H1 (cell line): ENCODE data around the gene BAX. TPM values are rescaled to one million over a fixed set of nuclear protein-coding genes. Genes with fewer than 3 reads are reported as not detected.

Source experiments
- CTCF ChIA-PET: fragments of 300-600 bp; sonication (Branson Sonifier 250); formaldehyde crosslinking; loops from one replicate; lab custom pipeline; 2021; ENCODE audit not compliant: partially characterized antibody; lab: Charles Lee
- POLR2A ChIA-PET: fragments of 300-600 bp; sonication (Branson Sonifier 250); formaldehyde crosslinking; loops from one replicate; lab custom pipeline; 2021; ENCODE audit warnings: inconsistent platforms; ENCODE audit not compliant: partially characterized antibody; lab: Charles Lee
- DNase-seq, 2 experiments: peaks; one replicate each; pipeline versions ENCODE4 v3.0.0 to v3.0.0-alpha.2; 2010 to 2022; ENCODE audit warnings: low spot score in 2 of 2, low read depth in 1 of 2, mixed read lengths in 1 of 2
- FAIRE-seq: peaks from 2 replicates; lab custom pipeline; 2011; peaks lifted over from hg19 to GRCh38; lab: Jason Lieb, UNC
- H2AFZ ChIP-seq: 2 replicates; pipeline ENCODE4 v1.8.1; 2012; ENCODE audit warnings: low read length, inconsistent platforms
- H2AK5ac ChIP-seq: 2 replicates; pipeline ENCODE4 v1.6.1; 2013; ENCODE audit warnings: low read depth, low read length
- H2BK120ac ChIP-seq: replicated peaks from 2 replicates; pipeline ENCODE3; 2013; ENCODE audit warnings: low read depth, low read length, inconsistent platforms
- H2BK12ac ChIP-seq: 2 replicates; pipeline ENCODE4 v1.6.1; 2013; ENCODE audit warnings: low read depth, low read length
- H2BK15ac ChIP-seq: 2 replicates; pipeline ENCODE4 v1.6.1; 2013; ENCODE audit warnings: low read length
- H2BK20ac ChIP-seq: 2 replicates; pipeline ENCODE4 v1.6.1; 2013; ENCODE audit warnings: low read length
- H2BK5ac ChIP-seq: 2 replicates; pipeline ENCODE4 v1.6.1; 2013; ENCODE audit warnings: low read depth, low read length
- H3K14ac ChIP-seq: 2 replicates; pipeline ENCODE4 v1.6.1; 2013; ENCODE audit warnings: inconsistent platforms; ENCODE audit not compliant: insufficient read length
- H3K18ac ChIP-seq: 2 replicates; pipeline ENCODE4 v1.6.1; 2013; ENCODE audit warnings: low read length; ENCODE audit errors: extremely low read depth
- H3K23ac ChIP-seq: 2 replicates; pipeline ENCODE4 v1.6.1; 2013; ENCODE audit warnings: inconsistent platforms; ENCODE audit not compliant: insufficient read length
- H3K23me2 ChIP-seq: 2 replicates; pipeline ENCODE4 v1.6.1; 2013; ENCODE audit warnings: low read depth, low read length
- H3K27ac ChIP-seq: 2 replicates; pipeline ENCODE4 v1.6.1; 2011; ENCODE audit warnings: low read depth, low read length, inconsistent platforms
- H3K27me3 ChIP-seq, 4 experiments: replicated peaks in 1 of 4; 1 replicate in 1 of 4; 2 replicates in 3 of 4; pipeline versions ENCODE4 v1.6.1 to v1.8.1; 2011 to 2013; ENCODE audit warnings: low read length in 3 of 4, mild to moderate bottlenecking in 3 of 4, inconsistent platforms in 2 of 4, mixed read lengths in 2 of 4, moderate library complexity in 1 of 4; ENCODE audit not compliant: control insufficient read depth in 3 of 4, insufficient read depth in 3 of 4; ENCODE audit errors: extremely low read depth in 1 of 4
- H3K36me3 ChIP-seq, 4 experiments: 2 replicates each; pipeline versions ENCODE4 v1.6.1 to v1.8.1; 2011 to 2013; ENCODE audit warnings: mild to moderate bottlenecking in 4 of 4, low read length in 3 of 4, moderate library complexity in 2 of 4, control low read depth in 1 of 4, inconsistent platforms in 1 of 4; ENCODE audit not compliant: insufficient read depth in 4 of 4, control insufficient read depth in 2 of 4
- H3K4ac ChIP-seq: replicated peaks from 2 replicates; pipeline ENCODE3; 2013; ENCODE audit warnings: low read length, low read depth, mixed read lengths, inconsistent platforms; ENCODE audit not compliant: insufficient read length
- H3K4me1 ChIP-seq, 4 experiments: replicated peaks in 1 of 4; 1 replicate in 1 of 4; 2 replicates in 3 of 4; pipeline versions ENCODE4 v1.6.1 to v1.8.1; 2011 to 2013; ENCODE audit warnings: low read length in 3 of 4, inconsistent platforms in 2 of 4, mixed read lengths in 1 of 4; ENCODE audit not compliant: insufficient read depth in 4 of 4, control insufficient read depth in 3 of 4
- H3K4me2 ChIP-seq, 2 experiments: 2 replicates each; pipeline versions ENCODE4 v1.6.1 to v1.8.1; 2011 to 2013; ENCODE audit warnings: low read depth in 2 of 2, low read length in 2 of 2, control low read depth in 1 of 2, inconsistent platforms in 1 of 2, mild to moderate bottlenecking in 1 of 2; ENCODE audit not compliant: insufficient read depth in 1 of 2
- H3K4me3 ChIP-seq, 4 experiments: fragments of 200-600, 300-600 bp in 1 of 4; sonication (generic), shearing (Covaris generic), sonication (Bioruptor Twin) in 1 of 4; 2 replicates each; pipeline versions ENCODE4 v1.5.1 to v1.8.1; 2011 to 2016; ENCODE audit warnings: low read length in 4 of 4, low read depth in 3 of 4, control low read depth in 2 of 4, inconsistent platforms in 2 of 4, mild to moderate bottlenecking in 2 of 4, mixed read lengths in 1 of 4, moderate library complexity in 1 of 4; ENCODE audit not compliant: insufficient read depth in 2 of 4; ENCODE audit errors: extremely low read depth in 1 of 4
- H3K56ac ChIP-seq: replicated peaks from 2 replicates; pipeline ENCODE3; 2013; ENCODE audit warnings: low read depth, mild to moderate bottlenecking, mixed read lengths, low read length, inconsistent platforms; ENCODE audit not compliant: insufficient read length
- H3K79me1 ChIP-seq: 2 replicates; pipeline ENCODE4 v1.6.1; 2013; ENCODE audit warnings: low read depth, low read length, control low read depth
- H3K79me2 ChIP-seq, 2 experiments: 2 replicates each; pipeline versions ENCODE4 v1.6.1 to v1.8.1; 2012 to 2013; ENCODE audit warnings: low read length in 2 of 2, mild to moderate bottlenecking in 2 of 2, inconsistent platforms in 1 of 2; ENCODE audit not compliant: insufficient read depth in 2 of 2, control insufficient read depth in 1 of 2
- H3K9ac ChIP-seq, 4 experiments: replicated peaks in 1 of 4; 1 replicate in 1 of 4; 2 replicates in 3 of 4; pipeline versions ENCODE4 v1.6.1 to v1.8.1; 2011 to 2013; ENCODE audit warnings: low read depth in 3 of 4, low read length in 3 of 4, control low read depth in 2 of 4, mild to moderate bottlenecking in 2 of 4, moderate library complexity in 2 of 4, inconsistent platforms in 1 of 4; ENCODE audit errors: extremely low read depth in 1 of 4
- H3K9me3 ChIP-seq, 2 experiments: 2 replicates each; pipeline versions ENCODE4 v1.6.1 to v1.8.1; 2012 to 2013; ENCODE audit warnings: mild to moderate bottlenecking in 2 of 2, moderate library complexity in 2 of 2, control low read depth in 1 of 2, inconsistent platforms in 1 of 2, low read depth in 1 of 2, low read length in 1 of 2, mixed read lengths in 1 of 2; ENCODE audit not compliant: insufficient read depth in 2 of 2
- H4K20me1 ChIP-seq, 2 experiments: replicated peaks in 1 of 2; 2 replicates each; pipeline versions ENCODE3 to v1.8.1; 2011 to 2013; ENCODE audit warnings: inconsistent platforms in 2 of 2, low read length in 2 of 2, mild to moderate bottlenecking in 1 of 2; ENCODE audit not compliant: insufficient read depth in 2 of 2, control insufficient read depth in 1 of 2
- H4K5ac ChIP-seq: 2 replicates; pipeline ENCODE4 v1.6.1; 2013; ENCODE audit warnings: low read length, low read depth, mixed read lengths, inconsistent platforms; ENCODE audit not compliant: insufficient read length
- H4K8ac ChIP-seq: 2 replicates; pipeline ENCODE4 v1.8.0; 2013; ENCODE audit warnings: mild to moderate bottlenecking, moderate library complexity, low read length, inconsistent platforms; ENCODE audit not compliant: insufficient read depth; ENCODE audit errors: extremely low read depth
- H4K91ac ChIP-seq: replicated peaks from 2 replicates; pipeline ENCODE3; 2013; ENCODE audit warnings: low read length, mixed read lengths, inconsistent platforms; ENCODE audit not compliant: insufficient read length
- SIX5 ChIP-seq: IDR thresholded peaks from 2 replicates; pipeline ENCODE4 v1.6.1; 2011; ENCODE audit warnings: mild to moderate bottlenecking, low read depth, low read length
- SP1 ChIP-seq: IDR thresholded peaks from 2 replicates; pipeline ENCODE4 v1.6.1; 2011; ENCODE audit warnings: low read depth, low read length
- WGBS, 2 experiments: shearing (Covaris generic) in 1 of 2; methylation state at CpG; one replicate each; pipeline versions ENCODE4 v1.1.6 to v1.1.7; 2013 to 2015; ENCODE audit warnings: low lambda C conversion rate in 2 of 2, mixed read lengths in 2 of 2, inconsistent platforms in 1 of 2, low coverage in 1 of 2, missing lambda C conversion rate in 1 of 2; ENCODE audit not compliant: insufficient replicate concordance in 2 of 2, insufficient coverage in 1 of 2, insufficient read length in 1 of 2; ENCODE audit errors: extremely low coverage in 1 of 2, missing lambda C conversion rate in 1 of 2; 5-methylcytosine and 5-hydroxymethylcytosine counted together
- polyA plus RNA-seq, 7 experiments: library from polyadenylated mRNA; depleted of rRNA in 3 of 7; stranded (reverse) in 5 of 7; unstranded in 2 of 7; fragments of >200 nt in 5 of 7; fragments of 200-250 nt in 2 of 7; gene quantifications; 1 replicate in 5 of 7; 2 replicates in 1 of 7; 4 replicates in 1 of 7; pipeline versions ENCODE4 v1.2.1 to v1.2.3, GENCODE V29; 2011 to 2013; ENCODE audit warnings: missing spikeins in 2 of 7, mixed read lengths in 2 of 7
- total RNA-seq: library from RNA; stranded (reverse); fragmentation: NEBNext Ultra II Directional; extraction: Animal tissue kit (Norgen Biotek cat#: 25700); gene quantifications from 2 replicates; pipeline ENCODE4 v1.2.1, GENCODE V29; 2021

Gene BAX
- total and polyA plus RNA-seq, 2 of the 8 experiments (the other 6 are each of a cell fraction or from before 2014, with no cell fraction given): 257 to 346 TPM

DNA sequence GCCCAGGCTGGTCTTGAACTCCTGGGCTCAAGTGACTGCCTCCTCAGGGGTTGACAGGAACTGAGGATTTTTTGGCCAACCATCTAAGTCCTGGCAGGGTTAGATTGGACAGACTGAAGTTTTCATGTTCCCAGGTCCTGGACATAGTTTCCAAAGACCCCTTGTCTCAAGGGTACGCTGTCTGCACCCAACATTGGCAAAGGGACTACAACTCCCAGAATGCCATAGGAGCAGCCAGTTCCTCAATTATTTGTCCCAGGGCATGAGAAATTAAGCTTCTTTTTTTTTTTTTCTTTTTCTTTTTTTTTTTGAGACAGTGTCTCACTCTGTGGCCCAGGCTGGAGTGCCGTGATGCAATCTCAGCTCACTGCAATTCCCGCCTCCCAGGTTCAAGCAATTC, 31.5 kb downstream of the BAX start:
- Histone ChIP-seq H3K79me1 (peaks cover 3% of the 10 kb centered on the region), H4K91ac (no peak overlapping the region), H3K9ac (no peak overlapping the region), H3K14ac (no peak overlapping the region), H2BK5ac (no peak overlapping the region), H2BK20ac (no peak overlapping the region), H3K9me3 (no peaks in the 10 kb centered on the region), H3K23me2 (no peaks in the 10 kb centered on the region), H3K56ac (no peak overlapping the region), H2AFZ (no peak overlapping the region), H2BK120ac (no peak overlapping the region), H2BK12ac (no peak overlapping the region), H2BK15ac (no peak overlapping the region), H3K4me1 (no peaks in the 10 kb centered on the region), H3K36me3 (peaks cover 3 to 42% (median 10%) of the 10 kb centered on the region in 4 experiments; a peak in 5 of 8 replicates), H4K20me1 (peaks cover 0 to 7% of the 10 kb centered on the region in 2 experiments), H3K4ac (no peak overlapping the region), H4K8ac (no peak overlapping the region), H2AK5ac (no peak overlapping the region), H3K4me2 (no peak overlapping the region), H3K18ac (no peak overlapping the region), H3K4me3 (no peak overlapping the region), H3K27me3 (no peaks in the 10 kb centered on the region), H3K23ac (no peak overlapping the region), H4K5ac (no peak overlapping the region), H3K79me2 (no peaks in the 10 kb centered on the region), H3K27ac (no peak overlapping the region)
- no peak for FAIRE-seq
- 0 out of 2 replicates have a peak, but pooled peaks have one; percentile 20 for TF ChIP-seq SIX5
- no peak for TF ChIP-seq SP1
- WGBS, 2 experiments: 100% methylated on average over 2 of the region's 3 CpGs; no CpG with 5 or more reads in 1 of the 2 experiments
- POLR2A ChIA-PET: interaction anchor here (0.8 to 1.7 kb wide), 4 partner anchors 11 to 114 kb away, joined by 4 to 5 read pairs (median 4); partner anchors contain the start of genes FTL and PPP1R15A
- no peak for DNase-seq
- CTCF ChIA-PET: interaction anchor here (0.9 to 1.9 kb wide), 6 partner anchors 10 to 198 kb away, joined by 3 to 12 read pairs (median 5); no protein-coding TSS in a partner anchor
